ENCODE measurements around the gene TMEM225B.
"Not testable (repeated sequence)": the region's sequence is repeated elsewhere in the genome, so short reads cannot be mapped to it uniquely, and the experiment has no call there.

Gene TMEM225B

DNA sequence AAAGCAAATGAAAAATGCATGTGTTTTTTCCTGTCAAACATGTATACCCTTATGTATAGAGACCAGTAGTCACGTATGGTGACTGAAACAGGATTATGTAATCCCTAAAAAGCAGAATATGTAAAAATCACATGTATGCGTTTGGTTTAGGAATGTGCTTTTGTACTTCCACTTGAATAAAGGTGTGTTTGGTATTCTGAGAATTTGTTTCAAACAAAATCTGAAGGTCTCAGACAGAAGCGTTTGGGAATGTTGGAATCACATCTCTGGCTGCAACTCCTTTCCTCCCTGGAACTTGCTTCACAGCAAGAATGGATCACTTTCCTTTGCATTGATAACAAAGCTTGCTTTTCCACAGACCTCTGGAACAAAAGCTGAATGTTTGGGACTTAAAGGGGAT is 21.8 kb upstream of the TMEM225B start:
- Histone ChIP-seq H3K9ac (no peak overlapping the region), H3K9me3 (ENCODE audit: control insufficient read depth, low read length) (no peaks in the 10 kb centered on the region), H3K4me2 (ENCODE audit: low read length) (no peak overlapping the region), H3K36me3 (ENCODE audit: control insufficient read depth, insufficient read depth, low read length) (no peaks in the 10 kb centered on the region), H2AFZ (no peak overlapping the region), H3K27ac (no peak overlapping the region), H3K4me3 (ENCODE audit: low read depth, low read length) (no peak overlapping the region), H3K4me1 (peaks cover 2% of the 10 kb centered on the region), H3K27me3 (ENCODE audit: control insufficient read depth, insufficient read depth, low read length) (no peaks in the 10 kb centered on the region), H3K79me2 (peaks cover 7% of the 10 kb centered on the region)
- TF ChIP-seq CTCF (IDR thresholded peaks at IDR 0.05) = no peak

DNA sequence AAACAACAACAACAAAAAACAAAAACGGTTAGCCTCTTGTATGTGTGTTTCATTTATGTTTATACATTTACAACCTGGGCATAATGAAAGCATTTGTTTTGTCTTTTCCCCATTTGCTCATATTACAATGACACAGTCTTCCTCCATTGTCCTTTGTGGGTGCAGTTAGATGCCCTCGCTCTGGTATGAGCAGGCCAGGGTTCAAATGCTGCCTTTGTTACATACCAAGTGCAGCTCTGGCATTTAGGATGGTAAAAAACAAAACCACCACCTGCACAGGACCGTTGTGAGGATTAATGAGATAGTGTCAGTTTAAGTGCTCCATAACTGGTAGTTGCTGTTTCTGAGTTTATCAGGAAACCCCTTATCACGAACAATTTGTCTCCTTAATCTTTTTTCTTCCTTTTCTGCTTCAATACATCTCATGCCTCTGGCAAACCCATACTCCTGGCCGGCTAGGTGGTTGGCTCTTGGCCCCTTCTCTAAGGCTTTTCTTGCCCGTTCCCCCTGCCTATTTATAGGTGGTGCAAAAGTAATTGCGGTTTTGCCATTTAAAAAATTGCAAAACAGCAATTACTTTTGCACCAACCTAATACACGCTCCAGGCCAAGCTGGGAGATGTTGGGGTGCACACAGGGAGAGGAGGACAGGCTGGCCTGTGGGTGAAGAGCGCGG is 18.6 kb upstream of the TMEM225B start:
- Histone ChIP-seq H3K4me3 (ENCODE audit: low read depth, low read length) (peak overlapping the region; percentile 39), H3K36me3 (ENCODE audit: control insufficient read depth, insufficient read depth, low read length) (no peaks in the 10 kb centered on the region), H2AFZ (peak overlapping the region; percentile 89), H3K4me2 (ENCODE audit: low read length) (peak overlapping the region; percentile 52), H3K27me3 (ENCODE audit: control insufficient read depth, insufficient read depth, low read length) (no peaks in the 10 kb centered on the region), H3K9me3 (ENCODE audit: control insufficient read depth, low read length) (no peaks in the 10 kb centered on the region), H3K79me2 (peaks cover 10% of the 10 kb centered on the region), H3K9ac (no peak overlapping the region), H3K27ac (peak overlapping the region; percentile 16), H3K4me1 (peaks cover 2% of the 10 kb centered on the region)
- TF ChIP-seq CTCF (IDR thresholded peaks at IDR 0.05) = no peak

GRCh38 chr7:99579956-99580777 is 17.9 kb upstream of the TMEM225B start:
- Histone ChIP-seq H3K4me3 (ENCODE audit: low read depth, low read length) (peak overlapping the region; percentile 39), H3K27me3 (ENCODE audit: control insufficient read depth, insufficient read depth, low read length) (no peaks in the 10 kb centered on the region), H3K4me1 (peaks cover 2% of the 10 kb centered on the region), H3K36me3 (ENCODE audit: control insufficient read depth, insufficient read depth, low read length) (no peaks in the 10 kb centered on the region), H3K79me2 (peaks cover 10% of the 10 kb centered on the region), H3K27ac (peak overlapping the region; percentile 16), H3K9me3 (ENCODE audit: control insufficient read depth, low read length) (no peaks in the 10 kb centered on the region), H3K4me2 (ENCODE audit: low read length) (peak overlapping the region; percentile 52), H3K9ac (no peak overlapping the region), H2AFZ (peak overlapping the region; percentile 89)
- TF ChIP-seq CTCF (IDR thresholded peaks at IDR 0.05) = peak; percentile 21

DNA sequence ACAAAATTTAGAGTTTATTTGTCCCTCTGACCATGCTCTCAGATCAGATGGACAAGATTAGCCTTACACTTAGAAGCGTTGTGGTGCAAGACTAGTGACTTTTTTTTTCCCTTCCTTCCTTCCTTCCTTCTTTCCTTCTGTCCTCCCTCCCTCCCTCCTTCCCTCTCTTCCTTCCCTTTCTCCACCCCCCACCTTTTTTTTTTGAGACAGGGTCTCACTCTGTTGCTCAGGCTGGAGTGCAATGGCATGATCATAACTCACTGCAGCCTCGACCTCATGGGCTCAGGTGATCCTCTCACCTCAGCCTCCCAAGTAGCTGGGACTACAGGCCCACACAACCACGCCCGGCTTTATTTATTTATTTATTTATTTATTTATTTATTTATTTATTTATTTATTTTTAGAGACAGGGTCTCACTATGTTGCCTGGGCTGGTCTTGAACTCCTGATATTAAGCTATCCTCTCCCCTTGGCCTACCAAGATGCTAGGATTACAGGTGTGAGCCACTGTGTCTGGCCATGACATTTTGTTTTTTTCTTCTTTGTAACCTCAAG is 17.2 kb upstream of the TMEM225B start:
- not testable (repeated sequence) for H3K27me3 ChIP-seq (ENCODE audit: control insufficient read depth, insufficient read depth, low read length); H3K9ac ChIP-seq; H3K36me3 ChIP-seq (ENCODE audit: control insufficient read depth, insufficient read depth, low read length); H3K9me3 ChIP-seq (ENCODE audit: control insufficient read depth, low read length); H3K4me1 ChIP-seq; H3K27ac ChIP-seq
- peak overlapping the region; percentile 39 for H3K4me3 ChIP-seq (ENCODE audit: low read depth, low read length)
- peak overlapping the region; percentile 52 for H3K4me2 ChIP-seq (ENCODE audit: low read length)
- H2AFZ ChIP-seq = peak overlapping the region; percentile 89
- peaks cover 10% of the 10 kb centered on the region for H3K79me2 ChIP-seq

GRCh38 chr7:99588868-99589267 is 9.2 kb upstream of the TMEM225B start:
- Histone ChIP-seq H3K9ac (no peak overlapping the region), H3K4me3 (ENCODE audit: low read depth, low read length) (no peak overlapping the region), H3K79me2 (no peaks in the 10 kb centered on the region), H3K27me3 (ENCODE audit: control insufficient read depth, insufficient read depth, low read length) (no peaks in the 10 kb centered on the region), H3K27ac (no peak overlapping the region), H3K4me2 (ENCODE audit: low read length) (no peak overlapping the region), H2AFZ (no peak overlapping the region), H3K4me1 (no peaks in the 10 kb centered on the region), H3K9me3 (ENCODE audit: control insufficient read depth, low read length) (no peaks in the 10 kb centered on the region), H3K36me3 (ENCODE audit: control insufficient read depth, insufficient read depth, low read length) (no peaks in the 10 kb centered on the region)
- TF ChIP-seq CTCF (IDR thresholded peaks at IDR 0.05) = no peak

Data from parathyroid adenoma (tissue), 2 donors.